ENCODE measurements around the gene ITPK1.

DNA sequence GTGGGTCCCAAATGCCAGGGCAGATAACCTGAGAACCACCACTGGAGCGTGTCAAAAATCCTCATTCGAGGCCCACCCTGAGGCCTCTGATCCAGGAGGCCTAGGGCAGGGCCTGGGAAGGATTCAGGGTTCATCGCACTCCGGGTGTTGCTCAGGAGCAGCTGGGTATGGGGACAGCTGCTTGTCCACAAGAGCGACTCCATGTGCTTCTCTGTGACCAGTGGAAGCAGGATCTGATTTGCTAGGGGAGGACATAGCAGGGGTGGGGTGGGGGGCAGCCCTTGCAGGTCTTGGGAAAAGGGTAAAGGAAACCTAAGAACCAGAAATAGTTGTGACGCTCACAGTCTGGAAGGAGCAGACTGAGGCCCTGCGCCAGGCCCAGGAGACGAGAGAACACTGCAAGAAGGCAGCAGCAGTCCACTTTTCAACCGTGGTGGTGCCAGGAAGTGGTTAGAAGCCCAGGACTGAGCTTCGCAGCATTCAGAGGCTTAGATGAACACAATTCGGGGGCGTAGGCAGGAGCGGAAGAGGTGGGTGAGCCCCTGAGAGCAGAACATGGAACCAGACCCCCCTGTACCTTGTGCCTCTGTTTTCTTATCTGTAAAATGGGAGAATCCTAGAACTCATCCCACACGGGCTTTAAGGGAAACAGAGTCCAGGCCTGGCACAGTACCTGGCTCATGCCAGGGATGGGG, 33.7 kb downstream of the ITPK1 start:
- TF ChIP-seq, protein P1, sequence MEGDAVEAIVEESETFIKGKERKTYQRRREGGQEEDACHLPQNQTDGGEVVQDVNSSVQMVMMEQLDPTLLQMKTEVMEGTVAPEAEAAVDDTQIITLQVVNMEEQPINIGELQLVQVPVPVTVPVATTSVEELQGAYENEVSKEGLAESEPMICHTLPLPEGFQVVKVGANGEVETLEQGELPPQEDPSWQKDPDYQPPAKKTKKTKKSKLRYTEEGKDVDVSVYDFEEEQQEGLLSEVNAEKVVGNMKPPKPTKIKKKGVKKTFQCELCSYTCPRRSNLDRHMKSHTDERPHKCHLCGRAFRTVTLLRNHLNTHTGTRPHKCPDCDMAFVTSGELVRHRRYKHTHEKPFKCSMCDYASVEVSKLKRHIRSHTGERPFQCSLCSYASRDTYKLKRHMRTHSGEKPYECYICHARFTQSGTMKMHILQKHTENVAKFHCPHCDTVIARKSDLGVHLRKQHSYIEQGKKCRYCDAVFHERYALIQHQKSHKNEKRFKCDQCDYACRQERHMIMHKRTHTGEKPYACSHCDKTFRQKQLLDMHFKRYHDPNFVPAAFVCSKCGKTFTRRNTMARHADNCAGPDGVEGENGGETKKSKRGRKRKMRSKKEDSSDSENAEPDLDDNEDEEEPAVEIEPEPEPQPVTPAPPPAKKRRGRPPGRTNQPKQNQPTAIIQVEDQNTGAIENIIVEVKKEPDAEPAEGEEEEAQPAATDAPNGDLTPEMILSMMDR (IDR thresholded peaks at IDR 0.05; ENCODE audit: low read length): no peak
- TF ChIP-seq EZH2phosphoT487 (IDR thresholded peaks at IDR 0.05; ENCODE audit: low read length): no peak
- no peak for TF ChIP-seq EZH2 (optimal IDR thresholded peaks at IDR 0.05; ENCODE audit: low read depth, low read length)
